ENCODE data around the gene PPME1.

PPME1 gene

GRCh38 chr11:74159642-74160041 lies 11.4 kb upstream of the PPME1 start:
- H3K9ac ChIP-seq (ENCODE audit: low read length in 2 of 2) = no peak overlapping the region
- H3K4me1 ChIP-seq (ENCODE audit: control insufficient read depth, insufficient read depth, low read length) = no peaks in the 10 kb centered on the region
- peaks cover 8 to 12% of the 10 kb centered on the region in 2 donors for H3K36me3 ChIP-seq (ENCODE audit: control insufficient read depth in 2 of 2, insufficient read depth in 2 of 2, low read length in 2 of 2)
- H3K4me3 ChIP-seq (ENCODE audit: low read length in 2 of 2) = no peak overlapping the region
- H3K27me3 ChIP-seq (ENCODE audit: control insufficient read depth in 1 of 2, insufficient read depth in 2 of 2, low read length in 2 of 2) = no peaks in the 10 kb centered on the region
- H3K27ac ChIP-seq (ENCODE audit: low read length) = no peak overlapping the region
- H3K9me3 ChIP-seq (ENCODE audit: control insufficient read depth in 2 of 2, low read length in 2 of 2) = no peaks in the 10 kb centered on the region

GRCh38 chr11:74162681-74163467 lies 8.2 kb upstream of the PPME1 start:
- peaks cover 8 to 16% of the 10 kb centered on the region in 2 donors for H3K36me3 ChIP-seq (ENCODE audit: control insufficient read depth in 2 of 2, insufficient read depth in 2 of 2, low read length in 2 of 2)
- no peaks in the 10 kb centered on the region for H3K27me3 ChIP-seq (ENCODE audit: control insufficient read depth in 1 of 2, insufficient read depth in 2 of 2, low read length in 2 of 2)
- H3K9ac ChIP-seq (ENCODE audit: low read length in 2 of 2) = no peak overlapping the region
- no peaks in the 10 kb centered on the region for H3K4me1 ChIP-seq (ENCODE audit: control insufficient read depth, insufficient read depth, low read length)
- no peak overlapping the region for H3K4me3 ChIP-seq (ENCODE audit: low read length in 2 of 2)
- H3K9me3 ChIP-seq (ENCODE audit: control insufficient read depth in 2 of 2, low read length in 2 of 2) = no peaks in the 10 kb centered on the region
- no peak overlapping the region for H3K27ac ChIP-seq (ENCODE audit: low read length)

- H3K27ac ChIP-seq (ENCODE audit: low read length) = no peak overlapping the region
- H3K36me3 ChIP-seq (ENCODE audit: control insufficient read depth in 2 of 2, insufficient read depth in 2 of 2, low read length in 2 of 2) = peaks cover 7 to 10% of the 10 kb centered on the region in 2 donors
- no peaks in the 10 kb centered on the region for H3K9me3 ChIP-seq (ENCODE audit: control insufficient read depth in 2 of 2, low read length in 2 of 2)
- peaks cover 3% of the 10 kb centered on the region for H3K4me1 ChIP-seq (ENCODE audit: control insufficient read depth, insufficient read depth, low read length)
- H3K27me3 ChIP-seq (ENCODE audit: control insufficient read depth in 1 of 2, insufficient read depth in 2 of 2, low read length in 2 of 2) = no peaks in the 10 kb centered on the region
- H3K9ac ChIP-seq (ENCODE audit: low read length in 2 of 2) = no peak overlapping the region
- no peak overlapping the region for H3K4me3 ChIP-seq (ENCODE audit: low read length in 2 of 2)
Measured at GRCh38 chr11:74168838-74169237, 2.3 kb upstream of the PPME1 start.

DNA sequence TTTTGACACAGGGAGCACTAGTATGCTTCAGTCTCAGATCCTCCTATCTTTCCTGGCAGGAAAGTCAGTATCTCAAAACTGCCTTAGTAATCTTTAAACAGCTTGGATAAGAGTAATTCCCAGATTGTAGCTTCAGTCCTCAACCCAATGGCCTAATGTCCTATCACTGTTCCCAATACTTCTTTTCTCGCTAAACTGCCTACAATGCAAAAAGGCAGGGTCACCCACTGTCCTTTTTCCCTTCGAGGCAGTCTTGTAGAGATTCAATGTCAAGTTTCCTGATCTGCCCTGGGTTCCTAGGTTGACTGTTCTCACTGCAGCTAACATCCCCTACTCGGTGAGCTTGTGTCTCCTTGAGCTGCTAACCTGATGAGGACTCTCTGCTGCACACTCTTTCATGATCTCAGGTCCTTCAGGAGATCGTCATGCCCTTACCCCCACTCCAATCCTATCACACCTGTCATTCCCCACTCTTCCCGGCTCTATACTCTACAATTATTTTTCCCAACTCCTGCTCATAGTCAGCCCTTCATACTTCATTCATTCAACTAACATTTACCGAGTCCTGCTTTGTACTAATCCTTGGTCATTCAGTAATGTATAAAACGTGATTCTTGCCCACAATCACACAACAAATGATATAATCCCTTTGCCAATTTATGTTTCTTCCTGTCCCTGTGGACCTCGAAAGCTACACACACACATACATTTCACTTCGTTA lies 1.2 kb upstream of the PPME1 start:
- Histone ChIP-seq H3K36me3 (ENCODE audit: control insufficient read depth in 2 of 2, insufficient read depth in 2 of 2, low read length in 2 of 2) (peaks cover 2 to 4% of the 10 kb centered on the region in 2 donors), H3K27me3 (ENCODE audit: control insufficient read depth in 1 of 2, insufficient read depth in 2 of 2, low read length in 2 of 2) (no peaks in the 10 kb centered on the region), H3K9me3 (ENCODE audit: control insufficient read depth in 2 of 2, low read length in 2 of 2) (no peaks in the 10 kb centered on the region), H3K4me3 (ENCODE audit: low read length in 2 of 2) (peak overlapping the region; percentile 75 to 88), H3K9ac (ENCODE audit: low read length in 2 of 2) (peak overlapping the region; percentile 69 to 81), H3K4me1 (ENCODE audit: control insufficient read depth, insufficient read depth, low read length) (peaks cover 3% of the 10 kb centered on the region), H3K27ac (ENCODE audit: low read length) (peak overlapping the region; percentile 84)

- Histone ChIP-seq H3K27ac (ENCODE audit: low read length) (peak overlapping the region; percentile 84), H3K4me3 (ENCODE audit: low read length in 2 of 2) (peak overlapping the region; percentile 75 to 88), H3K9ac (ENCODE audit: low read length in 2 of 2) (peak overlapping the region; percentile 83 to 85), H3K4me1 (ENCODE audit: control insufficient read depth, insufficient read depth, low read length) (peaks cover 3% of the 10 kb centered on the region), H3K27me3 (ENCODE audit: control insufficient read depth in 1 of 2, insufficient read depth in 2 of 2, low read length in 2 of 2) (no peaks in the 10 kb centered on the region), H3K9me3 (ENCODE audit: control insufficient read depth in 2 of 2, low read length in 2 of 2) (no peaks in the 10 kb centered on the region), H3K36me3 (ENCODE audit: control insufficient read depth in 2 of 2, insufficient read depth in 2 of 2, low read length in 2 of 2) (peaks cover 2 to 4% of the 10 kb centered on the region in 2 donors)
Measured at GRCh38 chr11:74171630-74171968, 510 bp downstream of the PPME1 start.

DNA sequence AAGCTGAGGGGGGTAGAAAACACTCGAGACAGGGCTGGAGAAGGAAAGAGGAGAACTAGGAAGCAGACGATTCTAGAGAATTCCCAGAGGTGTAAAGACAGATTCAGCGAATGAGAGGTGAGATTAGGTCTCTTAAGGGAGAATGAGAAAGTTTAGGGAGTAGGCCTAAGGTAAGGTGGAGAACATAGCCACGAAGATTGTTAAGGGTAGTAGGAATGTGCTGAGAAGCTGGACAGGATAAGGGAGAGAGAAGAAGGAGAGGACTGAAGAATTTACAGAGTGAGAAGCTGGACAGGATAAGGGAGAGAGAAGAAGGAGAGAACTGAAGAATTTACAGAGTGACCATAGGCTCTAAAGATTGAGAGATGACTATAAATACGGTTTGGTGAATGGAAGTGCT lies 908 bp downstream of the PPME1 start:
- Histone ChIP-seq H3K4me1 (ENCODE audit: control insufficient read depth, insufficient read depth, low read length) (peaks cover 3% of the 10 kb centered on the region), H3K4me3 (ENCODE audit: low read length in 2 of 2) (peak overlapping the region; percentile 75 to 88), H3K9ac (ENCODE audit: low read length in 2 of 2) (peak overlapping the region; percentile 83 to 85), H3K9me3 (ENCODE audit: control insufficient read depth in 2 of 2, low read length in 2 of 2) (no peaks in the 10 kb centered on the region), H3K36me3 (ENCODE audit: control insufficient read depth in 2 of 2, insufficient read depth in 2 of 2, low read length in 2 of 2) (peaks cover 0 to 2% of the 10 kb centered on the region in 2 donors), H3K27me3 (ENCODE audit: control insufficient read depth in 1 of 2, insufficient read depth in 2 of 2, low read length in 2 of 2) (no peaks in the 10 kb centered on the region), H3K27ac (ENCODE audit: low read length) (peak overlapping the region; percentile 84)

- no peaks in the 10 kb centered on the region for H3K36me3 ChIP-seq (ENCODE audit: control insufficient read depth in 2 of 2, insufficient read depth in 2 of 2, low read length in 2 of 2)
- no peak overlapping the region for H3K27ac ChIP-seq (ENCODE audit: low read length)
- no peaks in the 10 kb centered on the region for H3K4me1 ChIP-seq (ENCODE audit: control insufficient read depth, insufficient read depth, low read length)
- H3K9me3 ChIP-seq (ENCODE audit: control insufficient read depth in 2 of 2, low read length in 2 of 2) = no peaks in the 10 kb centered on the region
- no peak overlapping the region for H3K9ac ChIP-seq (ENCODE audit: low read length in 2 of 2)
- no peaks in the 10 kb centered on the region for H3K27me3 ChIP-seq (ENCODE audit: control insufficient read depth in 1 of 2, insufficient read depth in 2 of 2, low read length in 2 of 2)
- no peak overlapping the region for H3K4me3 ChIP-seq (ENCODE audit: low read length in 2 of 2)
Measured at GRCh38 chr11:74175920-74176319, 4.8 kb downstream of the PPME1 start.

GRCh38 chr11:74179234-74180052 lies 8.4 kb downstream of the PPME1 start:
- Histone ChIP-seq H3K4me3 (ENCODE audit: low read length in 2 of 2) (no peak overlapping the region), H3K9me3 (ENCODE audit: control insufficient read depth in 2 of 2, low read length in 2 of 2) (no peaks in the 10 kb centered on the region), H3K27me3 (ENCODE audit: control insufficient read depth in 1 of 2, insufficient read depth in 2 of 2, low read length in 2 of 2) (no peaks in the 10 kb centered on the region), H3K4me1 (ENCODE audit: control insufficient read depth, insufficient read depth, low read length) (no peaks in the 10 kb centered on the region), H3K36me3 (ENCODE audit: control insufficient read depth in 2 of 2, insufficient read depth in 2 of 2, low read length in 2 of 2) (no peaks in the 10 kb centered on the region), H3K27ac (ENCODE audit: low read length) (no peak overlapping the region), H3K9ac (ENCODE audit: low read length in 2 of 2) (no peak overlapping the region)

- Histone ChIP-seq H3K4me3 (ENCODE audit: low read length in 2 of 2) (no peak overlapping the region), H3K4me1 (ENCODE audit: control insufficient read depth, insufficient read depth, low read length) (no peaks in the 10 kb centered on the region), H3K27ac (ENCODE audit: low read length) (no peak overlapping the region), H3K36me3 (ENCODE audit: control insufficient read depth in 2 of 2, insufficient read depth in 2 of 2, low read length in 2 of 2) (no peaks in the 10 kb centered on the region), H3K9ac (ENCODE audit: low read length in 2 of 2) (no peak overlapping the region), H3K9me3 (ENCODE audit: control insufficient read depth in 2 of 2, low read length in 2 of 2) (no peaks in the 10 kb centered on the region), H3K27me3 (ENCODE audit: control insufficient read depth in 1 of 2, insufficient read depth in 2 of 2, low read length in 2 of 2) (no peaks in the 10 kb centered on the region)
Measured at GRCh38 chr11:74182635-74183034, 11.5 kb downstream of the PPME1 start.

GRCh38 chr11:74185285-74185684 lies 14.2 kb downstream of the PPME1 start:
- no peaks in the 10 kb centered on the region for H3K9me3 ChIP-seq (ENCODE audit: control insufficient read depth in 2 of 2, low read length in 2 of 2)
- no peak overlapping the region for H3K4me3 ChIP-seq (ENCODE audit: low read length in 2 of 2)
- no peaks in the 10 kb centered on the region for H3K27me3 ChIP-seq (ENCODE audit: control insufficient read depth in 1 of 2, insufficient read depth in 2 of 2, low read length in 2 of 2)
- no peak overlapping the region for H3K27ac ChIP-seq (ENCODE audit: low read length)
- H3K36me3 ChIP-seq (ENCODE audit: control insufficient read depth in 2 of 2, insufficient read depth in 2 of 2, low read length in 2 of 2) = no peaks in the 10 kb centered on the region
- no peak overlapping the region for H3K9ac ChIP-seq (ENCODE audit: low read length in 2 of 2)
- no peaks in the 10 kb centered on the region for H3K4me1 ChIP-seq (ENCODE audit: control insufficient read depth, insufficient read depth, low read length)

All from stomach smooth muscle (tissue), 2 donors.